K562 (cell line): ENCODE data around the gene NREP.

Source experiments
- FOXA3 ChIP-seq, 2 experiments: fragments of 450-650 bp in 1 of 2; sonication (generic) in 1 of 2; formaldehyde crosslinking; IDR thresholded peaks in 1 of 2; conservative IDR thresholded peaks in 1 of 2; 2 replicates each; pipeline versions ENCODE4 v1.4.0 to v1.8.0; 2020 to 2022; ENCODE audit warnings: mild to moderate bottlenecking in 2 of 2, missing genetic modification reagents in 1 of 2
- HNRNPUL1 ChIP-seq: fragments of 200-400 bp; formaldehyde crosslinking; IDR thresholded peaks from 2 replicates; pipeline ENCODE4 v1.6.1; 2017; ENCODE audit warnings: low read length
- POLR2AphosphoS5 ChIP-seq: IDR thresholded peaks from 2 replicates; pipeline ENCODE4 v1.6.1; 2011; ENCODE audit warnings: mild to moderate bottlenecking, low read depth, low read length, moderate library complexity; ENCODE audit not compliant: control insufficient read depth, insufficient read depth
- RNF2 ChIP-seq: sonication (generic); IDR thresholded peaks from 2 replicates; pipeline ENCODE4 v1.6.1; 2016
- TF ChIP-seq, protein P1 (sequence below), 3 experiments: IDR thresholded peaks in 2 of 3; conservative IDR thresholded peaks in 1 of 3; 2 replicates each; pipeline ENCODE4 v1.5.1; 2011 to 2012; ENCODE audit warnings: low read length in 3 of 3, mild to moderate bottlenecking in 3 of 3, control low read depth in 2 of 3, improper control_type of control experiment in 1 of 3, inconsistent platforms in 1 of 3, low read depth in 1 of 3, mixed read lengths in 1 of 3, moderate library complexity in 1 of 3; ENCODE audit not compliant: insufficient read depth in 2 of 3

GRCh38 chr5:111681414-111682120 is 75.4 kb downstream of the NREP start:
- TF ChIP-seq FOXA3 (CRISPR knock-in tag; conservative IDR thresholded peaks at IDR 0.05 in 1 of 2, IDR thresholded peaks at IDR 0.05 in 1 of 2) = no peak
- no peak for TF ChIP-seq HNRNPUL1
- no peak for TF ChIP-seq POLR2AphosphoS5
- no peak for TF ChIP-seq RNF2
- TF ChIP-seq, protein P1, sequence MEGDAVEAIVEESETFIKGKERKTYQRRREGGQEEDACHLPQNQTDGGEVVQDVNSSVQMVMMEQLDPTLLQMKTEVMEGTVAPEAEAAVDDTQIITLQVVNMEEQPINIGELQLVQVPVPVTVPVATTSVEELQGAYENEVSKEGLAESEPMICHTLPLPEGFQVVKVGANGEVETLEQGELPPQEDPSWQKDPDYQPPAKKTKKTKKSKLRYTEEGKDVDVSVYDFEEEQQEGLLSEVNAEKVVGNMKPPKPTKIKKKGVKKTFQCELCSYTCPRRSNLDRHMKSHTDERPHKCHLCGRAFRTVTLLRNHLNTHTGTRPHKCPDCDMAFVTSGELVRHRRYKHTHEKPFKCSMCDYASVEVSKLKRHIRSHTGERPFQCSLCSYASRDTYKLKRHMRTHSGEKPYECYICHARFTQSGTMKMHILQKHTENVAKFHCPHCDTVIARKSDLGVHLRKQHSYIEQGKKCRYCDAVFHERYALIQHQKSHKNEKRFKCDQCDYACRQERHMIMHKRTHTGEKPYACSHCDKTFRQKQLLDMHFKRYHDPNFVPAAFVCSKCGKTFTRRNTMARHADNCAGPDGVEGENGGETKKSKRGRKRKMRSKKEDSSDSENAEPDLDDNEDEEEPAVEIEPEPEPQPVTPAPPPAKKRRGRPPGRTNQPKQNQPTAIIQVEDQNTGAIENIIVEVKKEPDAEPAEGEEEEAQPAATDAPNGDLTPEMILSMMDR (IDR thresholded peaks at IDR 0.05 in 2 of 3, conservative IDR thresholded peaks at IDR 0.05 in 1 of 3; ENCODE audit: insufficient read depth in 2 of 3, low read depth in 1 of 3, low read length in 3 of 3) = no peak
